Upper lobe of left lung (tissue), 6 donors: ENCODE measurements around the gene ZWINT. TPM values are rescaled to one million over a fixed set of nuclear protein-coding genes. Genes with fewer than 3 reads are reported as not detected.

Experiments
- ATAC-seq, 2 donors: fragments of 200-7000 bp; cut with Tn5 transposase; one replicate each; pipeline ENCODE4 v1.9.1; 2022; ENCODE audit warnings: mild to moderate bottlenecking in 2 of 2, moderate library complexity in 2 of 2; ENCODE audit not compliant: low FRiP score in 2 of 2
- DNase-seq, 2 donors: peaks; one replicate each; pipeline ENCODE4 v3.0.0-alpha.2; 2019 to 2020
- H3K27ac ChIP-seq, 4 donors: fragments of 200-600 bp; sonication (generic); one replicate each; pipeline ENCODE4 v1.5.1; 2016 to 2019
- H3K27me3 ChIP-seq, 4 donors: fragments of 200-600 bp; sonication (generic); one replicate each; pipeline ENCODE4 v1.5.1; 2017 to 2019
- H3K36me3 ChIP-seq, 4 donors: fragments of 200-600 bp; sonication (generic); one replicate each; pipeline ENCODE4 v1.5.1; 2016 to 2019
- H3K4me1 ChIP-seq, 4 donors: fragments of 200-600 bp; sonication (generic); one replicate each; pipeline ENCODE4 v1.5.1; 2018 to 2019
- H3K4me3 ChIP-seq, 4 donors: fragments of 200-600 bp; sonication (generic); one replicate each; pipeline ENCODE4 v1.5.1; 2017 to 2019; ENCODE audit warnings: mild to moderate bottlenecking in 2 of 4, moderate library complexity in 1 of 4
- H3K9me3 ChIP-seq, 4 donors: fragments of 200-600 bp; sonication (generic); one replicate each; pipeline ENCODE4 v1.5.1; 2018 to 2019
- EP300 ChIP-seq, 4 donors: sonication (generic); formaldehyde crosslinking; IDR thresholded peaks; one replicate each; pipeline ENCODE4 v1.5.1; 2017; ENCODE audit warnings: antibody characterized with exemption in 4 of 4, control low read depth in 2 of 4
- POLR2A ChIP-seq, 4 donors: fragments of 450-650 bp; IDR thresholded peaks; one replicate each; pipeline ENCODE4 v1.5.1; 2016 to 2017; ENCODE audit warnings: antibody characterized with exemption in 4 of 4, mild to moderate bottlenecking in 2 of 4
- POLR2AphosphoS5 ChIP-seq, 2 donors: sonication (generic); formaldehyde crosslinking; IDR thresholded peaks; one replicate each; pipeline ENCODE4 v1.5.1; 2017; ENCODE audit warnings: antibody characterized with exemption in 2 of 2
- WGBS, 2 donors: methylation state at CpG; one replicate each; pipeline ENCODE4 v1.1.5; 2017 to 2018; 5-methylcytosine and 5-hydroxymethylcytosine counted together
- total RNA-seq, 6 donors: library from RNA; depleted of rRNA in 4 of 6; stranded (reverse); fragments of >200 nt in 4 of 6; gene quantifications; one replicate each; pipeline versions ENCODE4 v1.1.0 to v1.2.1, GENCODE V29; 2016 to 2021
- TF ChIP-seq, protein P1 (sequence below), 6 experiments: fragments of 450-650 bp in 4 of 6; fragments of 200-600 bp in 2 of 6; sonication (generic) in 2 of 6; IDR thresholded peaks; one replicate each; pipeline ENCODE4 v1.5.1; 2016 to 2019; ENCODE audit warnings: antibody characterized with exemption in 6 of 6
- donor health status: DM: no; HTN: no; CAD: no; lungs with moderate emphysema.
- donor health status: DM: no; HTN: yes; CAD: no; lungs with severe emphysema.

Gene ZWINT
- total RNA-seq, 6 donors from 2014 or later = 2.1 to 9.0 (median 5.9) TPM

DNA sequence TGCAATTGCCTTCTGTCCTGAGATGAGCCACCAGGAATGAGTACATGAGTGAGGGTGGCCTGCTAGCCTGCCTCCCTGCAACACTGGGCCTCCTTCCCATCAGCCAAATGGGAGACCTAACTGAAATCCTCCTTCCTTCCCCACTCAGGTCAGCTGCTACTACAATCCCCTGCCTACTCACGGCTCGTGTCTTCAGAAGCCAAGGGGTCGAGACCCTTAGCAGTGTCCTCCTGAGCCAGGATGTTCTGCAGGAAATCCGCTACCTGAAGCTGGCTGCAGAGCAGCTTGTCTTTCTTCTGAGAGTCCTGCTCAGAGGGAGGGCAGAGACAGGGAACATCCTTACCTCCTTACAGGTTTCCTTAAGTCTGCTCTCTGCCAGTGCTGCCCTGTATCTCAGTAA is 1.2 kb downstream of the ZWINT start:
- ATAC-seq (no peak), DNase-seq (no peak)
- Histone ChIP-seq H3K27ac (no peak overlapping the region), H3K27me3 (no peaks in the 10 kb centered on the region), H3K36me3 (no peaks in the 10 kb centered on the region), H3K4me3 (no peak overlapping the region), H3K9me3 (no peaks in the 10 kb centered on the region), H3K4me1 (peaks cover 0 to 17% (median 9%) of the 10 kb centered on the region in 4 donors)
- TF ChIP-seq, protein P1, sequence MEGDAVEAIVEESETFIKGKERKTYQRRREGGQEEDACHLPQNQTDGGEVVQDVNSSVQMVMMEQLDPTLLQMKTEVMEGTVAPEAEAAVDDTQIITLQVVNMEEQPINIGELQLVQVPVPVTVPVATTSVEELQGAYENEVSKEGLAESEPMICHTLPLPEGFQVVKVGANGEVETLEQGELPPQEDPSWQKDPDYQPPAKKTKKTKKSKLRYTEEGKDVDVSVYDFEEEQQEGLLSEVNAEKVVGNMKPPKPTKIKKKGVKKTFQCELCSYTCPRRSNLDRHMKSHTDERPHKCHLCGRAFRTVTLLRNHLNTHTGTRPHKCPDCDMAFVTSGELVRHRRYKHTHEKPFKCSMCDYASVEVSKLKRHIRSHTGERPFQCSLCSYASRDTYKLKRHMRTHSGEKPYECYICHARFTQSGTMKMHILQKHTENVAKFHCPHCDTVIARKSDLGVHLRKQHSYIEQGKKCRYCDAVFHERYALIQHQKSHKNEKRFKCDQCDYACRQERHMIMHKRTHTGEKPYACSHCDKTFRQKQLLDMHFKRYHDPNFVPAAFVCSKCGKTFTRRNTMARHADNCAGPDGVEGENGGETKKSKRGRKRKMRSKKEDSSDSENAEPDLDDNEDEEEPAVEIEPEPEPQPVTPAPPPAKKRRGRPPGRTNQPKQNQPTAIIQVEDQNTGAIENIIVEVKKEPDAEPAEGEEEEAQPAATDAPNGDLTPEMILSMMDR (IDR thresholded peaks at IDR 0.05) = no peak
- TF ChIP-seq EP300 (IDR thresholded peaks at IDR 0.05) (no peak), POLR2AphosphoS5 (IDR thresholded peaks at IDR 0.05) (no peak), POLR2A (IDR thresholded peaks at IDR 0.05) (no peak)
- 90 to 93% methylated on average over 4 of the region's 4 CpGs for WGBS, 2 donors

DNA sequence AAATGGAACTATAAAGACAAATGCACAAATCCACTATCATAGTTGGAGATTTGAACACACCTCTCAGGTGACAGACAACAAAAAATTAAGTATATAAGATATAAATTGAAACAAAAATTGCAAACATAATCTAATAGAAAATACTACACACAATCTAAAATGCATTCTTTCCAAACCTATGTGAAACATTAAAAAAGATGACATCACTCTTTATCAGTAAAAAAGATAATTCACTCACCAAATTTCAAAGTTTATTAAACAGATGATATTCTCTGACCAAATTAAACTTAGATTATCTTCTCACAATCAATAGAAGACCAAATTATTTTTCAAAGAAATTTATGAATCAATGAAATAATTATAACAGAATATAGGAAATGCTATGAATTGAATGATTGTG is 4.0 kb downstream of the ZWINT start:
- Histone ChIP-seq H3K27ac (no peak overlapping the region), H3K36me3 (no peaks in the 10 kb centered on the region), H3K9me3 (no peaks in the 10 kb centered on the region), H3K4me1 (peaks cover 0 to 13% (median 8%) of the 10 kb centered on the region in 4 donors), H3K4me3 (no peak overlapping the region), H3K27me3 (no peaks in the 10 kb centered on the region)
- TF ChIP-seq EP300 (IDR thresholded peaks at IDR 0.05) = no peak
- TF ChIP-seq, protein P1 (IDR thresholded peaks at IDR 0.05) = no peak
- no peak for TF ChIP-seq POLR2A (IDR thresholded peaks at IDR 0.05)
- no peak for TF ChIP-seq POLR2AphosphoS5 (IDR thresholded peaks at IDR 0.05)
- DNase-seq = no peak
- ATAC-seq = no peak

DNA sequence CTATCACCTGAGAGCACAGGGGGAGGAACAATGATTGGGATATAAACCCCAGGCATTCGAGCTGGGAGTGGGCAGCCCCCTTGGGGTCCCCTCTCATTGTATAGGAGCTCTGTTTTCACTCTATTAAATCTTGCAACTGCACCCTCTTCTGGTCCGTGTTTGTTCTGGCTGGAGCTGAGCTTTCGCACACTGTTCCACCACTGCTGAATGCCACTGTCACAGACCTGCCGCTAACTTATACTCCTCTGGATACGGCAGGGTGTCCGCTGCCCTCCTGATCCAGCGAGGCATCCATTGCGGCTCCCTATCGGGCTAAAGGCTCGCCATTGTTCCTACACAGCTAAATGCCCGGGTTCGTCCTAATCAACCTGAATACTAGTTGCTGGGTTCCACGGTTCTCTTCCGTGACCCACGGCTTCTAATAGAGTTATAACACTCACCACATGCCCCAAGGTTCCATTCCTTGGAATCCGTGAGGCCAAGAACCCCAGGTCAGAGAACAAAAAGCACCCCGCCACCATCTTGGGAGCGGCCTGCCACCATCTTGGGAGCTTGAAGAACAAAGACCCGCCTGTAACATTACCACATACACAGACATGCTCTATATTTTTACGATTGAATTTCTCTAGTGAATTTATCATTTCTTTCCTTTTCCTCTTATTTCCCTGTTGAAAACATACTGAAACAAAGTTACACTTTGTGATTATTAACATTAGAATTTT is 9.0 kb downstream of the ZWINT start:
- H3K36me3 ChIP-seq = no peaks in the 10 kb centered on the region
- DNase-seq (no peak), ATAC-seq (no peak)
- 92 to 97% methylated on average over 20 of the region's 20 CpGs for WGBS, 2 donors
- no peaks in the 10 kb centered on the region for H3K4me1 ChIP-seq
- no peaks in the 10 kb centered on the region for H3K9me3 ChIP-seq
- no peaks in the 10 kb centered on the region for H3K27me3 ChIP-seq
- H3K27ac ChIP-seq = no peak overlapping the region
- TF ChIP-seq, protein P1 (IDR thresholded peaks at IDR 0.05) = no peak
- TF ChIP-seq POLR2AphosphoS5 (IDR thresholded peaks at IDR 0.05) = no peak
- TF ChIP-seq POLR2A (IDR thresholded peaks at IDR 0.05) = no peak
- TF ChIP-seq EP300 (IDR thresholded peaks at IDR 0.05) = no peak
- H3K4me3 ChIP-seq = no peak overlapping the region

DNA sequence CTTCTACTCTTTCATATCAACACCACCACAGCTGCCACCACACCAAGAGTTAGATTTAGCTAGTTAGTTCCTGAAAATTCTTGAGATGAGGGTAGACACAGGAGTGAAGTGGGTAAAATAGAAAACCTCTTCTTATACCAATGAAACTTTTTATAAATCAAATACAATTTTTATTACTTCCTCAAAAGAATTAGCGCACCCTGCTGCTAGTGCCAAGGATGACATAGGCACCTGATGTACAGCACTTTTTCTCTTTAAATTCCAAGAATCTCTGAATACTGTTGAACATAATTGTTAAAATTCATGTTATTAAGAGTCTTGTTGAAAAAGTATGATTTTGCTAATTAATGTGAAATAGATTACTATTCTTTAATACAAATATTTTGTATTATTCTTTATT is 11.4 kb downstream of the ZWINT start:
- Histone ChIP-seq H3K4me1 (no peaks in the 10 kb centered on the region), H3K4me3 (no peak overlapping the region), H3K36me3 (no peaks in the 10 kb centered on the region), H3K27ac (no peak overlapping the region), H3K9me3 (no peaks in the 10 kb centered on the region), H3K27me3 (no peaks in the 10 kb centered on the region)
- ATAC-seq (no peak), DNase-seq (no peak)
- WGBS, 2 donors = 86 to 88% methylated on average over 1 of the region's 1 CpG
- TF ChIP-seq POLR2AphosphoS5 (IDR thresholded peaks at IDR 0.05) (no peak), EP300 (IDR thresholded peaks at IDR 0.05) (no peak)
- TF ChIP-seq, protein P1 (IDR thresholded peaks at IDR 0.05) = no peak

DNA sequence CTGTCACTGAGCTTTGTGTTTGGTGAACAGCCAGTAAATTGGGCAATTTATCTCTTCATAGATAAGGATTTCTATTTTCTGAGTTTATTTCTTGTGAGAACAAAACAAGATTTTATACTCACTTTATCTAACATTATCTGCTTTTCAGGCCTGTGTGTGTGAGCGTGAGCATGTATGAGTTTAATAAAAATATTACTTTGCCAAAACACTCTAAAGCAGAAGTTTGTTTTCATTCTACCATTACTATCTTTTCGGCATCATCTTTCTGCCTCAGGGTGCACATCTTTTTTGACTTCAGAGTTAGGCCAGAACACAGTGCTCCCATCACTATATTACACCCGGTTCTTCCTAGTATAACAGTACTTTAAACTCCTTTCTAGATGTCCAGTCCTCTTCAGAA is 13.0 kb downstream of the ZWINT start:
- Histone ChIP-seq H3K27ac (no peak overlapping the region), H3K36me3 (no peaks in the 10 kb centered on the region), H3K9me3 (no peaks in the 10 kb centered on the region), H3K4me3 (no peak overlapping the region), H3K27me3 (no peaks in the 10 kb centered on the region), H3K4me1 (no peaks in the 10 kb centered on the region)
- DNase-seq (no peak), ATAC-seq (no peak)
- no peak for TF ChIP-seq EP300 (IDR thresholded peaks at IDR 0.05)
- TF ChIP-seq, protein P1 (IDR thresholded peaks at IDR 0.05) = no peak
- no peak for TF ChIP-seq POLR2AphosphoS5 (IDR thresholded peaks at IDR 0.05)
- no peak for TF ChIP-seq POLR2A (IDR thresholded peaks at IDR 0.05)
- WGBS, 2 donors = 82 to 89% methylated on average over 3 of the region's 3 CpGs
